GM19455 (cell line): ENCODE measurements around the gene STATH.
"Not testable (repeated sequence)": the region's sequence is repeated elsewhere in the genome, so short reads cannot be mapped to it uniquely, and the experiment has no call there.

Experiments used
- ATAC-seq: cut with Tn5 transposase; IDR thresholded peaks from one replicate; pipeline ENCODE4 v1.9.1; 2021; ENCODE audit not compliant: unreplicated experiment

STATH gene, protein sequence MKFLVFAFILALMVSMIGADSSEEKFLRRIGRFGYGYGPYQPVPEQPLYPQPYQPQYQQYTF

DNA sequence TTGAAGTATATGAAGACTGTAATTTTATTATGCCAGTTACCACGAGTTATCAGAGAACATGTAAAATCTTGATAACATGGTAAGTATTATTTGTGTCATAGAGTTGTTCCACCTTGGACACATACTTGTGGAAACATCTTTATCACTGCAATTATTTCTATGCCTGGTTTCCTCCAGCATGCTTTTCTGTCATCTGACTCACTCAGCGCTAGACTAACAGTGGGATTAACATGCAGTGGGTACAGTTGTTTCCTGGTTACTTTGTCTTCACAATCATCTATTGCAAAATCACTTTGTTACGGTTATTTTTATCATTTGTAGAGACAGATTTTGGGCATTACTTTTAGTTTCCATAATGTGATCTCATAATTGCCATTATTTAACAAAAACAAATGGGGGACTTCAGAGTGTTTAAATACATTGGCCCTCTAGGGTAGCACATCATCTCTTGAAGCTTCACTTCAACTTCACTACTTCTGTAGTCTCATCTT lies at the start of gene STATH:
Gene STATH (plus strand): TSS at position 441 of the 491 bp plus-strand sequence. CDS start 2,472 bp downstream, outside the sequence.
- ATAC-seq: no peak

DNA sequence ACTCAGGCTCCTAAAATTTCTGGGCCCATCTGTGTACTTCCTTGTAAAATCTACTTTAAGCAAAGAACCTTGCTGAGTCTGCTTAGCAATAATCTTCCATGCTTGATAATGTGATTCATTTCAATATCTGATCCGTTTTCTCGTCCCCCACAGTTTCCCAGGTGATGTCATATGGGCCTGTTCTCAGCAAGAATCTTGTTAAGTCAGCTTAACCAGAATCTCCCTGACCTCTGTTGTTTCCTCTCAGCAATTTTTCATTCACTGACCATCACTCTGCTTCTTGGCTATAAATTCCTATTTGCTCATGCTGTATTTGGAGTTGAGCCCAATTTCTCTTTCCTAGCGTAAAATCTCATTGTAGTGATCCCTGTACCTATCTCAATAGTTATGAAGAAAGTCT lies 44.2 kb upstream of the STATH start:
- ATAC-seq: no peak

DNA sequence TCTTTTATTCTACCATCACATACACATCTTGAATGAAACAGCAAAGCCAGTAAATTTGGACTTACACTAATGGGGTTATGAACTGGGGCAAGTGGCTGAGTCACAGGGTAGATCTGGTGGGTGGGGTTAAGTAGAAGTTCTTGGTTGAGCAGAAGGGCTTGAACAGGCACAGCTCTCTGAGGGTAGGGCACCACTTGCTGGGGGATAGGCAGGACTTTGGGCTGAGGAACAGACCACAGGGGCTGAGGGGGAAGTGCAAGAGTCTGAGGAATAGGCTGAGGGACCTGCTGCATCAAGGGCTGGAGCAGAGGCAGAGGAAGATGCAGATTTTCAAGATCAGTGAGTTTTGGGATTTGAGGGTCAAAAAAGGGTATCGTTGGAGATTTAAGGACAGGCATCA lies 38.6 kb upstream of the STATH start:
- ATAC-seq: no peak

DNA sequence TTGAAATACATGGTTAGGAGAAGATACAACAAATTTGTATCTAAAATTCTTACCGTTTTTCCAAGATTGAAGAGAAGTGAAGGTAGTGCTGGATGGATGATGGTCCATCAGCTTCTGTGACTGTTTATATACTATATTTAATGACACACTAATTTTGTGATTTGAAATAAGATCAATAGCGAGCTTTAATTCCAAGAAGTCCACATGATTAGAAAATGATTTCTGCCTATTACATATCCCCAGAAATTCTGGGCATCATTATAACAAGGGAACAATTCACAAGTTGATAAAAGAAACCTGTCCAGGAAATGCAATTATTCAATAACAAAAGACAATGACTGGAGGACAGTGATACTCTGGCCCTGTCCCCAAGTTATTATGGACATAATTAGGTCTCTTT lies 30.1 kb upstream of the STATH start, which contains the start of gene CSN2:
Gene CSN2 (minus strand): TSS at position 101 of the 400 bp plus-strand sequence. CDS start 4,733 bp downstream, outside the sequence.
- ATAC-seq: no peak

DNA sequence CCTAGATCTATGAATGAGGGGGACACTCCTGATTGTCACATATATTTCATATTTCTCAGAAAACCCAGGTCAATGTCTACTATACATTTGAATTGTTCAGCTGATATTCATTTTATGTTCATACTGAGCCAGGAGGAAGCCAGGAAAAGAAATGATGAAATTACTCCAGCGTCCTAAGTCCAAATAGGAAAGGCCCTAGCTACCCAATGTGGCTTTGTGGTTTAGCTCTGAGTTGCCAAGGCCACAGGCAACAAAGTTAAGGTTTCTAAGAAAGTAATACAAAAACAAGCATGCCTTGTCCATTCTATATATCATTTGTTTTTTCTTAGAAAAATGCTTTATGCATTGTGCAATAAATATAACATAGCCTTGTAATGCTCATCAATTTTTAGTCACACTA lies 25.7 kb upstream of the STATH start:
- no peak for ATAC-seq

DNA sequence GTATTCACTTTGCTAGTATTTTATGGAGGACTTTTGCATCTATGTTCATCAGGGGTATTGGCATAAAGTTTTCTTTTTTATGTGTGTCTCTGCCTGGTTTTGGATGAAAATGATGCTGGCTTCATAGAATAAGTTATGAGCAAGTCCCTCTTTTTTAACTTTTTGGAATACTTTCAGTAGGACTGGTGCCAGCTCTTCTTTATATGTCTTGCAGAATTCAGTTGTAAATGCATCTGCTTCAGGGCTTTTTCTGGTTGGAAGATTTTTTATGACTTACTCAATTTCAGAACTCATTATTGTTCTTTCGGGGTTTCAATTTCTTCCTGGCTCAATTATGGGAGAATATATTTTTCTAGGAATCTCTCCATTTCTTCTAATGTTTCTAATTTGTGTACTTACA lies 21.1 kb upstream of the STATH start:
- no peak for ATAC-seq

DNA sequence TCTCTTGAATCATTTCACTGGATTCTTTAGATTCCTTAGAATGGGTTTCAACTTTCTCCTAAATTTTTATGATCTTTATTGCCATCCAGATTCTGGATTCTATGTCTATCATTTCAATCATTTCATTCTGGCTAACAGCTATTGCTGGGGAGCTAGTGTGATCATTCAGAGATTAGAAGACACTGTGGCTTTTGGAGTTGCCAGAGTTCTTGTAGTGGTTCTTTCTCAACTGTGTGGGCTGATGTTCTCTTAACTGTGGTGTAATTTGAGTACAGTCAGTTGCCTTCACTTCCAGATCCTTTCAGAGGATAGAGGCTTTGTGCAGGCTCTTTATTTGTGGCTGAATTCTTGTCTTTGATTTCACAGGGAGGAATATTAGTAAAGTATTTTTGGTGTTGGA lies 18.2 kb upstream of the STATH start:
- no peak for ATAC-seq

DNA sequence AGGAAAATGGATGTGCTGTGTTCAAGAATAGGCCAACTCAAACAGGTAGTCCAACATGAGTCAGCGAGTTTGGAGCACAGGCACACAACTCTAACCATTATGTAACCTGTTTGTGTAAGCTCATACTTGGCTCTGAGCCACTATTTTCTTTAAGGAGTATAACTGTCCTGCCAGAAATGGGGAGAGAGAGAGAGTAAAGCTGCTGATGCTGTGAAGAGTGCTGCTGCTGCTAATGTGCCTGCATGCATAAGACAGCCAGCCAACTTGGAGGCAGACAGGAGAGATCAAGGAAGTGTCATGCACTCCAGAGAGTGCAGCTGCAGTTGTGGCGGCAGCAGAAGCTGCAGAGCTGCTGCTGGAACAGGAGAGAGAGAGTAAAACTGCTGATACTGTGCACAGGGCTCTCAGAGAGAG lies 11.7 kb upstream of the STATH start:
- ATAC-seq: no peak

DNA sequence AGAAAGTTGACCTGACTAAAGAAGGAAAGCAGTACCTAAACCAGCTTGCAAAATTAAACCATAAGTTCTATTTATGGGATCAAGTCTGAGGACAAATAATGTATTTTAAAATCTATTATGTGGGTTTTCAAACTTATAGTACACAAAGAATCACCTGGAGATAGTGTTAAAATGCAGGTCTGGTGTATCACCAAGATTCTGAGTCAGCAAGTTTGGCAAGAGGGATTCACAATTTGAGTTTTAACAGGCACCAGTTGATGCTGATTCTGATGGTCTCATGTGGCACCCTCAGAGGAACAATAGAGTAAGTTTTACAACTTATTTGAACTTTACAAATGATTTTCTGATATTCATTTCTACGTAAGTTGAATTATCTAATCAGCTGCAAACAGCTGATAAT lies 9.1 kb upstream of the STATH start:
- ATAC-seq: no peak

DNA sequence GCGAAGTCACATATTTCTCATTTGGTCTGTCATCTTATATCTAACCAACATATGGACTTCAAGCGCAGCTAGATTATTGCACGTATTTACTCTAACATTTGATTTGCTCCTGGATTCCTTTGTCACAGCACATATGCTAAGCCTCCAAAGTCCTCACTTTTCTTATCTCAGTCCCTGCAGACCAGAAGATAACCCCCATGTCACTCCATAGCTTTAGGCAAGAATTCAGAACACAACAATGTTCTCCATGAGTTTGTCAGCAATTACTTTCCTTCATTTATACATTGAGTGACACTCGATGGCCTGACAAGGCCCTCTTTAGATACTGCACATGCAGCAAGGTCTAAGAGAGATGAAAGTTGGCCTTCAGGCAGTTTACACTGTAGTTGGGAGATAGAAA lies 4.8 kb upstream of the STATH start:
- no peak for ATAC-seq

DNA sequence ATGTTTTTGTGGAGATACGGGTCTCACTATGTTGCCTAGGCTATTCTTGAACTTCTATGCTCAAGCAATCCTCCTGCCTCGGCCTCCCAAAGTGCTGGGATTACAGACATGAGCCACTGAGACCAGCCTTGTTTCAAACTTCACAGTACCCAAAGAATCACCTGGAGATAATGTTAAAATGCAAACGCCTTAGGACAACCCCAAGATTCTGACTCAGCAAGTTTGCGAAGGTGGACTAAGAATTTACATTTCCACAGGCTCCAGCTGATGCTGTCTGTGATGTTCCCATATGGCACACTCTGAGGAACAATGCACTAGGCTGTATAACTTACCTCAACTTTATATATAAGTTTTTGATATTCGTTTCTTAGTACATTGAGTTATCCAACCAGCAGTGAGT lies 984 bp upstream of the STATH start:
- no peak for ATAC-seq

DNA sequence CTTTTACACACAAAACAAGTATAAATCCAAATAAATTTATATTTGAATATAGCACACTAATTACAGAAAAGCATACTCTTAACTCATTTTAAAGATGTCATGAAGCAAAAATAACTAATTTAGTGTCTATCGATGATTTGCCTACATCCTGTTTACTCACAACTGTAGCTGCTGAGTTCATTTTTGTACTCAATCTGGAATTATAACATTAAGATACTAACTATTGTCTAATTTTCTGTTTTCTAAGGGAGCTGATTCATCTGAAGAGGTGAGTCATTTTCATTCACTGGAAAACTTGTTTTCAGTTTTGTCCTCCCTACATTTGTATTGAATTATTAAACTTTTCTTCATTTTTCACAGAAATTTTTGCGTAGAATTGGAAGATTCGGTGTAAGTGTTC lies 3.7 kb downstream of the STATH start:
- ATAC-seq: peak; percentile 58

DNA sequence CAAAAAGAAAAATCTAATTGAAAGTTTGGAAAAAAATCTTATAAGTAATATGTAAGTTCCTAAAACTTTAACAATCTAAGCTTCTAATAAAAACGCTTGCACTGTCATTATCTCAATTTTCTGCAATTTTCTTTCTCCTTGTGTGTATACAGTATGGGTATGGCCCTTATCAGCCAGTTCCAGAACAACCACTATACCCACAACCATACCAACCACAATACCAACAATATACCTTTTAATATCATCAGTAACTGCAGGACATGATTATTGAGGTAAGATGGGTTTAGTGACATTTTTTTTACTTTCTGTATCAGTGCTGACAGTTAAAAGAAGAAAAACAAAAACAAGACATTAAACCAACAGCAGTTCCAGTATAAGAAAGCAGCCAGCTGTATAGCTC lies 4.9 kb downstream of the STATH start:
- ATAC-seq: no peak

DNA sequence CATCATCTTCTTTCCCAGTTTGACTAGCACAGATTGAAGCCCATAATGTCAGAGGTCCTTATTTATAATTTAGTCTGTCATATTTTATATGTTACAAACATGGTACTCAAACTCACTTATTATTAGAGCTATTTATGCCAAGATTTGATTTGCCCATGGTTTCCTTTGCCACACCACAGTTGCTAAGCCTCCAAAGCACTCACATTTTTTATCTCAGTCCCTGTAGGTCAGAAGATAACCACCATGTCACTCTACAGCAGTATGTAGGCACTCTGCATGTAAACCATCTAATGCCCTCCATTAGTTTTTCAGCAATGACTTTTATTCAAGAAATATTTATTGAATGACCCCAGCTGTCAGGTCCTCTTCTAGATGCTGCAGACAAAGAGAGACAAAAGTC lies 6.7 kb downstream of the STATH start:
- no peak for ATAC-seq

DNA sequence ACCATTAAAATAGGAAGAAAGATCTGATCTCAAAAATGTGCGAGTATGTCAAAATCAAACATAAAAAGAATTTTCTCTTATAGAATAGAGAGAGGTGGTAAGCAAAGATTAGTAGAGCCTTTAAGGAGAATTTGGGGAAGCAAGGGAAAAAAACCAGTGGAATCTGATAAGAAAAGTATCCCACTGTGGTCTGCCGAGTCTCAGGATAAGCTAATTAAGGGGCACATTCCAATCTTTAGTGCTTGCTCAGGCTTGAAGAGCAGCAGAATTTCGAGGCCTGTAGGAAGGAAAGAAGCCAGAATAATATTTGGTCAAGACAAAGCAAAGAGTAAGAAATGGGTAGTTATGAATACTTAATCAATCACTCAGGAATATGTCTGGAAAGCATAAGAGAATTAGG lies 13.0 kb downstream of the STATH start:
- ATAC-seq: no peak

DNA sequence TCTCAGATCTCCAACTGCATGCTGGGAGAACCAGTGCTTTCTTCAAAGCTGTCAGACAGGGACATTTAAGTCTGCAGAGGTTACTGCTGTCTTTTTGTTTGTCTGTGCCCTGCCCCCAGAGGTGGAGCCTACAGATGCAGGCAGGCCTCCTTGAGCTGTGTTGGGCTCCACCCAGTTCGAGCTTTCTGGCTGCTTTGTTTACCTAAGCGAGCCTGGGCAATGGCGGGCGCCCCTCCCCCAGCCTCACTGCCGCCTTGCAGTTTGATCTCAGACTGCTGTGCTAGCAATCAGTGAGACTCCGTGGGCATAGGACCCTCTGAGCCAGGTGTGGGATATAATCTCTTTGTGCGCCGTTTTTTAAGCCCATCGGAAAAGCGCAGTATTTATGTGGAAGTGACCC lies 23.2 kb downstream of the STATH start:
- ATAC-seq: not testable (repeated sequence)

DNA sequence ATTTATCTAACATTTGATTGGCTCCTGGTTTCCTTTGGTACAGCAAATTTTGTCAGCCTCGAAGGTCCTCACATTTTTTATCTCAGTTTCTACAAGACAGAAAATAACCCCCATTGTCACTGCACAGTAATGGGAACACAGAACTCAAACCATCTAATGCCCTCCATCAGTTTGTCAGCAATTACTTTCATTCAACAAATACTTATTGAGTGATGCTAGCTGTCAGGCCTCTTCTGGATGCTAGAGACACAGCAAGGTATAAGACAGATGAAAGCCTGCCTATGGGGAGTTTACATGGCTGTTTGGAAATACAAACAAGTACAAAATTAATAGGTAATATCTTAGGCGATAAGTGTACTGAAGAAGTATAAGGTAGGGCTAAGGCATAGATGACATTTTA lies 27.5 kb downstream of the STATH start:
- no peak for ATAC-seq

DNA sequence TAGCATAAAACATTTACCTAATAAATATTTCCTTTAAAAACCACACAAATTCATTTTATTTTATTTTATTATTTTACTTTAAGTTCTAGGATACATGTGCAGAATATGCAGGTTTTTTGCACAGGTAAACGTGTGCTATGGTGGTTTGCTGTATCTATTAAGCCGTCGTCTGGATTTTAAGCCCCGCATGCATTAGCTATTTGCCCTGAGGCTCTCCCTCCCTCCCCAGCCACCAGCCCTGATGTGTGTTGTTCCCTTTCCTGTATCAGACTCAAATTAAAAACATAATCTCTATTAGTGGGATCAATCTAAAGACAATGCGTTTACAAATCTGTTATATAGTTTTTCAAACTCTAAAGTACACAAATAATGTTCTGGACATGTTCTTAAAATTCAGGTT lies 31.2 kb downstream of the STATH start:
- ATAC-seq: no peak

DNA sequence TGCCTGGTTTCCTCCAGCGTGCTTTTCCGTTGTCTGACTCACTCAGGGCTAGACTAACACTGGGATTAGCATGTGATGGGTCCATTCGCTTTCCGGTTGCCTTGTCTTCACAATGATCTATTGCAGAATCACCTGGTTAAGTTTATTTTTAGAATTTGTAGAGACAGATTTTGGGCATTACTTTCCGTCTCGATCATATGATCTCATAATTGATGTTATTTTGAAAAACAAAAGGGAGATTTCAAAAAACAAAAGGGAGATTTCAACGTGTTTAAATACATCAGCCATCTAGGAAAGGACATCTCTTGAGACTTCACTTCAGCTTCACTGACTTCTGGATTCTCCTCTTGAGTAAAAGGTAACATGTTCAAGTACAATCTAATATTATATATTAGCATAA lies 32.4 kb downstream of the STATH start, which contains the start of gene HTN3:
Gene HTN3 (plus strand): TSS at position 301 of the 400 bp plus-strand sequence. CDS start 2,282 bp downstream, outside the sequence.
- not testable (repeated sequence) for ATAC-seq

DNA sequence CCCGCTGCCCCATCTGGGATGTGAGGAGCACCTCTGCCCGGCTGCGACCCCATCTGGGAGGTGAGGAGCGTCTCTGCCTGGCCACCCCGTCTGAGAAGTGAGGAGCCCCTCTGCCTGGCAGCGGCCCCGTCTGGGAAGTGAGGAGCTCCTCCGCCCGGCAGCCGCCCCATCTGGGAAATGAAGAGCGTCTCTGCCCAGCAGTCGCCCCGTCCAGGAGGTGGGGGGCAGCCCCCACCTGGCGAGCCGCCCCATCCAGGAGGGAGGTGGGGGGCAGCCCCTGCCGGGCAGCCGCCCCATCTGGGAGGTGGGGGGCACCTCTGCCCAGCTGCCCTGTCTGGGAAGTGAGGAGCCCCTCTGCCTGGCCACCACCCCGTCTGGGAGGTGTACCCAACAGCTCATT lies 41.8 kb downstream of the STATH start:
- ATAC-seq: not testable (repeated sequence)

DNA sequence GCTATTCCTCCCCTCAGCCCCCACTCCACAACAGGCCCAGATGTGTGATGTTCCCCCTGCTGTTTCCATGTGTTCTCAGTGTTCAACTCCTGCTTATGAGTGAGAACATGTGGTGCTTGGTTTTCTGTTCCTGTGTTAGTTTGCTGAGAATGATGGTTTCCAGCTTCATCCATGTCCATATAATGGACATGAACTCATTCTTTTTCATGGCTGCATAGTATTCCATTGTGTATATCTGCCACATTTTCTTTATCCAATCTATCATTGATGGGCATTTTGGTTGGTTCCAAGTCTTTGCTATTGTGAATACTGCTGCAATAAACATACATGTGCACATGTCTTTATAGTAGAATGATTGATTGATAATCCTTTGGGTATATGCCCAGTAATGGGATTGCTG lies 44.2 kb downstream of the STATH start:
- ATAC-seq: not testable (repeated sequence)

DNA sequence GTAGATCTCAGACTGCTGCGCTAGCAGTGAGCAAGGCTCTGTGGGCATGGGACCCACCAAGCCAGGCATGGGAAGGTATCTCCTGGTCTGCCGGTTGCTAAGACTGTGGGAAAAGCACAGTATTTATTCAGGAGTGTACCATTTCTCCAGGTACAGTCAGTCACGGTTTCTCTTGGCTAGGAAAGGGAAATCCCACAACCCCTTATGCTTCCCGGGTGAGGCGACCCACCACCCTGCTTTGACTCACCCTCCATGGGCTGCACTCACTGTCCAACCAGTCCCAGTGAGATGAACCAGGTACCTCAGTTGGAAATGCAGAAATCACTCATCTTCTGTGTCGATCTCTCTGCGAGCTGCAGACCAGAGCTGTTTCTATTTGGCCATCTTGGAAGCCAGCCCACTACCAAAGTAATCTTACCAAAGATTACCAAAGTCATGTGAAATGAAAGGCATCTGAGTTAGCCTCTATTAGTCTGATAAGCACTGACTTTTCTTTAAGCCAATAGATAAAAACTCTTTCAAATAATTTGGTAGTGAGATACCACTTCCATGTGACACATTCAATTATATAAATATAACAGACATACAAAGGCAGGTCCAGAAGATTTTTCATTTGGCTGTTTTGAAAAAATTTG lies 46.0 kb downstream of the STATH start:
- no peak for ATAC-seq

DNA sequence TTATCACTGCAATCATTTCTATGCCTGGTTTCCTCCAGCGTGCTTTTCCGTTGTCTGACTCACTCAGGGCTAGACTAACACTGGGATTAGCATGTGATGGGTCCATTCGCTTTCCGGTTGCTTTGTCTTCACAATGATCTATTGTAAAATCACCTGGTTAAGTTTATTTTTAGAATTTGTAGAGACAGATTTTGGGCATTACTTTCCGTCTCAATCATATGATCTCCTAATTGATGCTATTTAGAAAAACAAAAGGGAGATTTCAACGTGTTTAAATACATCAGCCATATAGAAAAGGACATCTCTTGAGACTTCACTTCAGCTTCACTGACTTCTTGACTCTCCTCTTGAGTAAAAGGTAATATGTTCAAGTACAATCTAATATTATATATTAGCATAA lies 54.4 kb downstream of the STATH start, which contains the start of gene HTN1:
Gene HTN1 (plus strand): TSS at position 301 of the 400 bp plus-strand sequence. CDS start 2,639 bp downstream, outside the sequence.
- not testable (repeated sequence) for ATAC-seq
